PC-3 (cell line): ENCODE results near the gene AP1B1.

Experiments
- CTCF ChIP-seq: fragments of 300-600 bp; sonication (generic); conservative IDR thresholded peaks from 2 replicates; pipeline ENCODE4 v1.5.1; 2017; ENCODE audit warnings: antibody characterized with exemption, low read depth, mild to moderate bottlenecking, low read length
- EZH2 ChIP-seq: fragments of 300-600 bp; sonication (generic); IDR thresholded peaks from one replicate; pipeline ENCODE4 v1.6.1; 2017; ENCODE audit warnings: antibody characterized with exemption, mild to moderate bottlenecking, low read length; ENCODE audit not compliant: unreplicated experiment
- EZH2phosphoT487 ChIP-seq: fragments of 300-600 bp; sonication (generic); IDR thresholded peaks from 2 replicates; pipeline ENCODE4 v1.6.1; 2018; ENCODE audit warnings: mild to moderate bottlenecking, antibody characterized with exemption, low read length, borderline replicate concordance

- TF ChIP-seq CTCF (no peak), EZH2 (no peak), EZH2phosphoT487 (no peak)
Observed at GRCh38 chr22:29375398-29376076, 12.8 kb downstream of the AP1B1 start.
